Limb (tissue), 2 donors: ENCODE data around the gene WBP1L.
"Not testable (repeated sequence)": the region's sequence is repeated elsewhere in the genome, so short reads cannot be mapped to it uniquely, and the experiment has no call there.

Experiments
- DNase-seq, 2 donors: peaks; one replicate each; pipeline ENCODE4 v3.0.0-alpha.2; 2016; ENCODE audit errors: extremely low spot score in 2 of 2

Gene WBP1L

GRCh38 chr10:102743588-102744373 is at the start of gene WBP1L:
WBP1L (plus strand) TSS chr10:102743948; CDS start chr10:102744054, 106 bp downstream.
- DNase-seq = peak; percentile 94 to 100

- DNase-seq = not testable (repeated sequence)
Observed at GRCh38 chr10:102695401-102695800, 48.3 kb upstream of the WBP1L start.

GRCh38 chr10:102696736-102697135 is 47.0 kb upstream of the WBP1L start:
- no peak for DNase-seq

- DNase-seq = no peak
Observed at GRCh38 chr10:102698894-102699293, 44.9 kb upstream of the WBP1L start.

- no peak for DNase-seq
Observed at GRCh38 chr10:102701272-102701671, 42.5 kb upstream of the WBP1L start.

- no peak for DNase-seq
Observed at GRCh38 chr10:102701796-102702195, 42.0 kb upstream of the WBP1L start.

GRCh38 chr10:102702742-102703141 is 41.0 kb upstream of the WBP1L start:
- DNase-seq = no peak

- no peak for DNase-seq
Observed at GRCh38 chr10:102704915-102705314, 38.8 kb upstream of the WBP1L start.

GRCh38 chr10:102705531-102705930 is 38.2 kb upstream of the WBP1L start:
- no peak for DNase-seq

- DNase-seq = no peak
Observed at GRCh38 chr10:102710609-102711008, 33.1 kb upstream of the WBP1L start.

- DNase-seq = no peak
Observed at GRCh38 chr10:102712089-102712488, 31.7 kb upstream of the WBP1L start.

GRCh38 chr10:102712843-102713538 is 30.8 kb upstream of the WBP1L start:
- no peak for DNase-seq

- DNase-seq = peak in 1 of 2 donors; percentile 20
Observed at GRCh38 chr10:102713539-102713813, 30.3 kb upstream of the WBP1L start.

GRCh38 chr10:102713814-102714620 is 29.7 kb upstream of the WBP1L start, which contains the start of gene ARL3:
ARL3 (minus strand) TSS chr10:102714397; CDS start chr10:102714275, 122 bp downstream.
- DNase-seq = peak; percentile 98 to 99

- no peak for DNase-seq
Observed at GRCh38 chr10:102714621-102715455, 28.9 kb upstream of the WBP1L start, which contains the start of gene SFXN2. SFXN2 (plus strand) TSS chr10:102714636; CDS start chr10:102726637, 12,001 bp downstream.

- no peak for DNase-seq
Observed at GRCh38 chr10:102715880-102716279, 27.9 kb upstream of the WBP1L start.

- not testable (repeated sequence) for DNase-seq
Observed at GRCh38 chr10:102716900-102717565, 26.7 kb upstream of the WBP1L start.

- no peak for DNase-seq
Observed at GRCh38 chr10:102718220-102718619, 25.5 kb upstream of the WBP1L start.

- DNase-seq = no peak
Observed at GRCh38 chr10:102720337-102720736, 23.4 kb upstream of the WBP1L start.

- no peak for DNase-seq
Observed at GRCh38 chr10:102720775-102721301, 22.9 kb upstream of the WBP1L start.
